ENCODE results near the gene NFU1. TPM values are rescaled to one million over a fixed set of nuclear protein-coding genes. Genes with fewer than 3 reads are reported as not detected.

NFU1 gene
- total RNA-seq, 1 experiment from 2014 or later: 38.2 TPM

GRCh38 chr2:69393963-69394362, 43.3 kb downstream of the NFU1 start:
- Histone ChIP-seq H2AFZ (ENCODE audit: low read depth, low read length, poor library complexity, severe bottlenecking) (no peak overlapping the region), H3K27ac (ENCODE audit: low read depth, low read length) (no peak overlapping the region), H3K79me2 (ENCODE audit: insufficient read depth, low read length) (no peaks in the 10 kb centered on the region), H3K4me1 (ENCODE audit: control insufficient read depth in 1 of 2, insufficient read depth in 2 of 2, low read length in 2 of 2) (no peaks in the 10 kb centered on the region), H3K9me3 (ENCODE audit: control insufficient read depth in 1 of 2, insufficient read depth in 1 of 2, low read depth in 1 of 2, low read length in 2 of 2) (no peaks in the 10 kb centered on the region), H3K27me3 (ENCODE audit: insufficient read depth, low read length) (no peaks in the 10 kb centered on the region), H3K4me3 (replicated peaks in 1 of 2; ENCODE audit: low read depth in 1 of 2, low read length in 2 of 2) (no peak overlapping the region), H4K20me1 (ENCODE audit: insufficient read depth) (no peaks in the 10 kb centered on the region), H3K36me3 (ENCODE audit: control insufficient read depth in 1 of 2, insufficient read depth in 2 of 2, low read length in 2 of 2) (peaks cover 0 to 3% of the 10 kb centered on the region in 2 experiments; a peak in 1 of 4 replicates), H3K9ac (ENCODE audit: low read length) (no peak overlapping the region), H3K4me2 (ENCODE audit: low read length) (no peak overlapping the region), H3K9me2 (ENCODE audit: insufficient read depth) (no peaks in the 10 kb centered on the region)
- intact Hi-C loops (cut with micrococcal nuclease): no loop called here
- DNase-seq (ENCODE audit: low read depth, low spot score) (no peak), ATAC-seq (no peak)
- TF ChIP-seq EZH2 (IDR thresholded peaks at IDR 0.05): no peak
- TF ChIP-seq JUND (IDR thresholded peaks at IDR 0.05): no peak
- TF ChIP-seq ZFX (IDR thresholded peaks at IDR 0.05): no peak
- TF ChIP-seq TCF7L2 (IDR thresholded peaks at IDR 0.05; ENCODE audit: borderline replicate concordance, extremely low read depth, insufficient read depth, insufficient read length): no peak
- no peak for TF ChIP-seq ZNF274 (IDR thresholded peaks at IDR 0.05; ENCODE audit: low read depth, low read length)
- no peak for TF ChIP-seq ZBTB33 (IDR thresholded peaks at IDR 0.05; ENCODE audit: extremely low read depth, insufficient replicate concordance, low read length)
- no peak for TF ChIP-seq ATF3 (IDR thresholded peaks at IDR 0.05)
- no peak for TF ChIP-seq POLR2A (IDR thresholded peaks at IDR 0.05; ENCODE audit: borderline replicate concordance, extremely low read depth, insufficient read depth, insufficient read length)
- TF ChIP-seq REST (IDR thresholded peaks at IDR 0.05; ENCODE audit: low read depth): no peak
- no peak for TF ChIP-seq ELF1 (IDR thresholded peaks at IDR 0.05; ENCODE audit: borderline replicate concordance, low read depth)
- TF ChIP-seq CEBPB (IDR thresholded peaks at IDR 0.05; ENCODE audit: low read depth): no peak
- TF ChIP-seq EGR1 (IDR thresholded peaks at IDR 0.05; ENCODE audit: low read depth): no peak
- TF ChIP-seq SP1 (IDR thresholded peaks at IDR 0.05; ENCODE audit: low read depth): no peak
- no peak for TF ChIP-seq MAX (IDR thresholded peaks at IDR 0.05)
- no TSS peak for BruUV-seq (replicated peaks)
- ChIA-PET CTCF (no interaction called here), POLR2A (no interaction called here), RAD21 (ENCODE audit: low non-redundant PET in 1 of 2, low total read pairs in 2 of 2, uncharacterized antibody in 2 of 2, unreplicated experiment in 2 of 2) (no interaction called here)
